Measurements from ENCODE around the gene DLL1. TPM values are rescaled to one million over a fixed set of nuclear protein-coding genes. Genes with fewer than 3 reads are reported as not detected.
"Not testable (repeated sequence)": the region's sequence is repeated elsewhere in the genome, so short reads cannot be mapped to it uniquely, and the experiment has no call there.

The DLL1 gene
- total RNA-seq, 1 experiment from 2014 or later, result 4.6 TPM

- no peak for DNase-seq (ENCODE audit: low read depth)
These were observed 21.6 kb downstream of the DLL1 start for GRCh38 chr6:170269151-170269845.

GRCh38 chr6:170268216-170269129, 22.4 kb downstream of the DLL1 start:
- no peak for DNase-seq (ENCODE audit: low read depth)

- DNase-seq (ENCODE audit: low read depth), result no peak
These were observed 23.2 kb downstream of the DLL1 start for GRCh38 chr6:170267688-170268087.

GRCh38 chr6:170266061-170266825, 24.6 kb downstream of the DLL1 start:
- no peak for DNase-seq (ENCODE audit: low read depth)

GRCh38 chr6:170265655-170266054, 25.2 kb downstream of the DLL1 start:
- DNase-seq (ENCODE audit: low read depth), result no peak

GRCh38 chr6:170264644-170265043, 26.2 kb downstream of the DLL1 start:
- DNase-seq (ENCODE audit: low read depth), result not testable (repeated sequence)

- DNase-seq (ENCODE audit: low read depth), result no peak
These were observed 26.8 kb downstream of the DLL1 start for GRCh38 chr6:170264086-170264485.

- no peak for DNase-seq (ENCODE audit: low read depth)
These were observed 27.5 kb downstream of the DLL1 start for GRCh38 chr6:170263410-170263809.

- DNase-seq (ENCODE audit: low read depth), result no peak
These were observed 28.3 kb downstream of the DLL1 start for GRCh38 chr6:170262489-170263088.

- no peak for DNase-seq (ENCODE audit: low read depth)
These were observed 29.0 kb downstream of the DLL1 start for GRCh38 chr6:170261643-170262488.

GRCh38 chr6:170260686-170261085, 30.2 kb downstream of the DLL1 start:
- no peak for DNase-seq (ENCODE audit: low read depth)

- DNase-seq (ENCODE audit: low read depth), result no peak
These were observed 31.6 kb downstream of the DLL1 start for GRCh38 chr6:170259278-170259677.

GRCh38 chr6:170258407-170258806, 32.5 kb downstream of the DLL1 start:
- no peak for DNase-seq (ENCODE audit: low read depth)

GRCh38 chr6:170257376-170257775, 33.5 kb downstream of the DLL1 start:
- DNase-seq (ENCODE audit: low read depth), result no peak

GRCh38 chr6:170256641-170257040, 34.2 kb downstream of the DLL1 start:
- DNase-seq (ENCODE audit: low read depth), result no peak

- no peak for DNase-seq (ENCODE audit: low read depth)
These were observed 35.3 kb downstream of the DLL1 start for GRCh38 chr6:170255426-170256125.

GRCh38 chr6:170254315-170255213, 36.3 kb downstream of the DLL1 start:
- no peak for DNase-seq (ENCODE audit: low read depth)

GRCh38 chr6:170253910-170254269, 37.0 kb downstream of the DLL1 start:
- DNase-seq (ENCODE audit: low read depth), result no peak

GRCh38 chr6:170253226-170253909, 37.5 kb downstream of the DLL1 start:
- no peak for DNase-seq (ENCODE audit: low read depth)
